Heart left ventricle (tissue), 13 donors: Measurements from ENCODE around the gene DNAAF9.

ENCODE experiments used
- CTCF ChIP-seq, 12 donors: fragments of 200-600 bp; sonication (generic) in 4 of 12; IDR thresholded peaks; one replicate each; pipeline versions ENCODE4 v1.5.0 to v1.8.0; 2018 to 2022; ENCODE audit warnings: antibody characterized with exemption in 12 of 12, mild to moderate bottlenecking in 5 of 12
- POLR2A ChIP-seq, 2 donors: fragments of 450-650 bp; IDR thresholded peaks; one replicate each; pipeline ENCODE4 v1.6.1; 2017; ENCODE audit warnings: antibody characterized with exemption in 2 of 2, mild to moderate bottlenecking in 2 of 2, moderate library complexity in 2 of 2
- donor health status: ischemic (EF 13 %, LVEDD 7.1; RV severe dilation, severe dysfunction).
- donor health status: DM: no; HTN: yes; CAD: no.
- donor health status: DM: no; HTN: no; CAD: no.
- donor health status: ischemic (EF 25% LVEDD 6.9; RV normal size, moderate dysfunction).
- donor health status: ischemic (EF 25% LVEDD 5.7; RV mildly dilated, moderate dysfunction).
- donor health status: ischemic (EF 35%, LVEDD 5.7; RV mildly dilated, moderate dysfunction).
- donor health status: nonischemic (EF 11% LVEDD 7.7; RV severe dilation, severe dysfunction).
- donor health status: DM: yes; HTN: yes; CAD: no.
- donor health status: PGD.
- donor health status: ischemic (EF 29% LVEDD 5.4; RV normal size, mild dysfunction).
- donor health status: nonischemic (EF 23%, LVEDD 6.1; RV moderate dilation, normal function).

- TF ChIP-seq CTCF (IDR thresholded peaks at IDR 0.05) (no peak), POLR2A (IDR thresholded peaks at IDR 0.05) (no peak)
Observed at GRCh38 chr20:3405696-3406358, 1.6 kb downstream of the DNAAF9 start.
